T47D (cell line): Measurements from ENCODE around the gene PDSS2.
A peak's percentile ranks its signal among the peaks of the same experiment; 100 is the strongest.

ENCODE experiments used
- DNase-seq, 2 experiments: peaks; one replicate each; pipeline versions ENCODE4 v3.0.0 to v3.0.0-alpha.2; 2011 to 2012; ENCODE audit warnings: low read depth in 1 of 2, low spot score in 1 of 2
- JUND ChIP-seq: IDR thresholded peaks from 2 replicates; pipeline ENCODE4 v1.6.1; 2012; ENCODE audit warnings: low read depth
- in situ Hi-C: cut with HindIII; loops from 2 replicates; pipeline ENCODE4 v1.10.0; 2016; ENCODE audit warnings: low sequenced_read_pairs, low pct_unique_long_range_greater_than_20kb

The PDSS2 gene

GRCh38 chr6:107459283-107460082 lies at the start of gene PDSS2:
TSS of gene PDSS2 (minus strand) at chr6:107459564. CDS start at chr6:107459285, 279 bp downstream.
- in situ Hi-C loops = no loop called here
- DNase-seq = peak; percentile 69 to 96
- TF ChIP-seq JUND = no peak

GRCh38 chr6:107506145-107506544 lies 46.8 kb upstream of the PDSS2 start:
- peak in 1 of 2 experiments; percentile 22 for DNase-seq
- TF ChIP-seq JUND = no peak
- in situ Hi-C loops = no loop called here

DNA sequence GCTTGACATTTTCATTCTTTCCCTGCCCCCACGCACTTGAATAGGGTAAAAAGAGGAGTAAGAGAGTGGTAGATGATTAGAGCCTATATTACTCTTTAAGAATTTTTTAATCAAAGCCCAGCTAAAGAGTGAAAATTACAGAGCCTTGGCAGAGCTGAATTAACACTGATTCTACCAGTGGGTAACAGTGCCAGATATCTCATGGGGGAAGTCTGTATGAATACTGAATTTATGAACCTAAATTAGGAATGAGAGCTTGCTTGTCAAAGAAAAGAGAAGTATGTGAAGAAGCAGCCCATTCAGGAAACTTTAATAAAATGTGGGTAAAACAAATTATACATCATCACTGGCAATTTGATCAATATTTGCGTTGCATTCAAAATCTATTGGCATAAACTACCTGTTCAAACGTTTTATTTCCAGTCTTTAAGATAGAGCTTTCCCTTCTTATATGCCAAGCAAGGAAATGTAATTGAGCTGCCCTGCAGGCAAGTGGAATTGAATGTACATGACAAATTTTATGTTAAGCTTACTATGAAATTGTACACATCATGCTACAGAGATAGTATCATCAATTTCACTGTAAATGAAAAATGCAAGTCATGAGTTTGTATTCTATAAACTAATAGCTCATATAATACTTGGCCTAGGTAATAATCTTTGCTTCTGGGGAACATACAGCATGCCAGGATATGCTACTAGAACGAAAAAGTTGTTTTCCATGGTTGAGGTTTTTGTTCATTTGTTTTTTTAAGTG lies 45.1 kb upstream of the PDSS2 start:
- in situ Hi-C loops = no loop called here
- TF ChIP-seq JUND = no peak; the same call in 1 of the 2 replicates
- DNase-seq = no peak

DNA sequence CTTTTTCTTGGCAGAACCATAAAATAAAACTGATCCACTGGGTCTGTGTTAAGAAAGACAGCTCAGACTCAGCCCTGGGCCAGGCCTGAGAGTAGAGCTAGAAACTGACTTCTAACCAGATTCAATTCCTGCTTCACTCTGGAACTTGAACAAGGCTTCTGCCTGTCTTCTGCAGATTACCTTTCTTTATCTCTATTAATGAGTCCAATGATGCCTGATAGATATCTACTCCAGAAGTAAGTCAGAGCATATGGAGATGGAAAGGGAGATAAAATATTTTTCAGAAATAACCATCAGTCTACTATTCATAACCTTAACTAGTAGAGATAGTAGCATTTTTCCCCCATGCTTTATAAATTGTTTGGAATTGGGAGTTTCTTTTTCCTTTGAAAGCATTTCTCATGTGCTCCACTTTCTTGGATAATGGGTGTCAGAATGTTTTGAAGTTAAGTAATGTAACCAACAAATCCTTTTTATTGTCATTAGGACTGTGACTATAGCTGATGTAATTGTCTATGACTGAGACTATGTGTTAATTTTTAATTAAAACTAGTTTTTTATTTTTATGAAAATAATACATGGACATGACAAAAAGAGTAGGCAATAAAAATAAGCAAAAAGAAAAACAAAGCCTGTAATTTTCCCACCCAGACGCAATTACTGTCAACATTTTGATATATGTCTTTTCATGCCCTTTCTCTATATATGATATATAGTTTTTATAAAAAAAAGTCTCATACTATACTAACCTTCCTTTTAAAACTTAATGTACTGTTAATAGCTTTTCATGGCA lies 37.7 kb upstream of the PDSS2 start:
- DNase-seq = no peak
- TF ChIP-seq JUND = no peak
- in situ Hi-C loops = no loop called here

- TF ChIP-seq JUND = no peak
- no peak for DNase-seq
- in situ Hi-C loops = no loop called here
Measured at GRCh38 chr6:107495971-107496370, 36.6 kb upstream of the PDSS2 start.

DNA sequence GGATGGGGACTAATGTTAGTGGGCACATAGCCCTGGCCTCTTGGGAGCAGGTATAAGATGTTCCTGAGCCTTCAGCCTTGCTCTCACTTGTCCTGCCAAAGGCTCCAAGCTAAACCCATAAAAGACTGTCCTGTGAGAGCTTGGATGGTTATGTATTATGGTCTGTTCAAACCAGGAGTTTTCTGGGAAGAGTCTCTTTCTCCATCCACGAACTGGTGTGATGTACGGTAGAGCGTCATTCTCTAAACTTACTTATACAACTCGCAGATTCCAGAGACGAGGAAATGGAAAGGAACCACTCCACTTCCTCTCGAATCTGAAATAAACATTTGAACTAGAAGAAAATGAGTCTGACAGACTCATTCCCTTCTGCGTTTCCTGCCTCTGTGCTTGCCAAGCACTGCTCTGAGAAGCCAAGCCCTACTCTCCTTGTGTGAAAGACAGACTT lies 35.9 kb upstream of the PDSS2 start:
- DNase-seq = no peak
- in situ Hi-C loops = no loop called here
- no peak for TF ChIP-seq JUND

DNA sequence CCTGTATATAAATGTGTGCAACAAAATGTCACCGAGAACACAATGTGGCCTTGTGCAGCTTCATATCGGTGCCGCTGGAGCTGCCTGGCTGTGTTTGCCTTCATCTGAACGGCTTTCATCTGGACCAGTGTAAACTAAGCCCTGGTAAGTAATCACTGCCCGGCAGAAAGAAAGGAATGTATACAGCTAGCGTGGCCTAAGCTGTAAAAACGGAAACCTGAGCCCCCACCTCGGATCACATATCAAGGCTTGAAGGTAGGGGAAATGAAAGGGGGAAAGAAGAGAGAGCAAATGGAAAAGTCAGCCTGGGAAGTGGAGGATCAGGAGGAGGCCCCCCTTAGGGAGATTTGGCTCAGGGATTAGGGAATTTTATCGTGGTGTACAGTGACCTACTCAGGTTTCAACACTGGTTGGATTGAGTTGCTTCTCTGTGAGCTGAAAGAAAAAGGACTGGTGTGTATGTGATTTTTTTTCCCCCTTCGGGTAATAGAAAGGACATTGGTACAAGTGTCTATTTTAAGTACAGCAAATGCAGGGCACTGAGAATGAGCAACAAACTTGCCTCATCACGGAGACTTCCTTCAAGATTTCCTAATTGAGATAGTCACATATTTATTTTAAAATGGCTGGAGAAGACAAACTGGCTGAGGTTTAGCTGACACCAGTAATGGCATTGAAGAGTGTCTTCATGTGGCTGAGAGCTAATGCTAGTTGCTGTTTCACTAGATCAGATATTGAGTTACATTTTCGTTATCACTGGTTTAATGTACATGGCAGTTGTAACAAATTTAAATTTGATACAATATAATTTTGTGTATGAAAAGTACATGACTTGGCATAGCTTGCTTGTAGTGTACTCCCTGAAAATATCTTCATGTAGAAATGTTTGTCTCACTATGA lies 34.0 kb upstream of the PDSS2 start:
- in situ Hi-C loops = no loop called here
- TF ChIP-seq JUND = no peak
- no peak for DNase-seq

DNA sequence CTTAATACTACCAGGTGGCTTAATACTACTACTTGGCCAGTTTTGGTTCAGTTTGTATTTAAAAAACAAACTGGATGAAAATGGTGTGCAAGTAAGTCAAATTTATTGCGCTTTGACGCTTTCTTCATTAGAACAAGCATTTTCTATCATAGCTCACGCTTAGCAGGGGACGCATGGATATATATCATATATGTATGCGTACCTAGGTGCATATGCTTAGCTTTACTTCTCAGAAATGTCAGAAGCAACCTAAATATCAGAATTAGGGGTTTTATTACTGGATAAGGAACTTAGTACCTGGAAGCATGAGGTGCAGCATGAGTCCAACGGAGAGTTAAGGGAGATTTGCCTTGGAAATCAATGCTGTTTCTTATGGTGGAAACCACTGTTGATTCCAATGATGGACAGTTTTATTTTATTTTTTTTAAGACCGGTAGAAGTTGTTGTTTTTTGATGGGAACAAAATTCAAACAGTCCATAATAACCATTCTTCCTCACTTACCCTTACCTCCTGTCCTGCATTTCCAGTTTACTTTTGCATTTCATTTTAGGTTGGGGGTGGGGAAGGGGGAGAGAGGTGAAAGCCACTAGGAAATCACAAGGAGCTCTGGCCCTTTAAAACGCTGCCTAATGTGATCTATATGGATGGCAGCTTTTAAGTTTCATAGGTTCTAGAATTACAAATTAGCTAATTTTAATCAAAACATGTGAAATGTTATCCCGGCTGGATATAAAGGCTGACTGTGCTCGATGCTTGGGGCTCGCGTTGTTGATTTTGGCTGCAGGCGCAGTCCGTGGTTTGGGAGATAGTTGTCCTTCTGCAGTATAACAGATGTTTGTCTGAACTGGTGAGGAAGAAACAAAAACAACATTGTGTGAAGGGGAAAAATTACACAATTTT lies 32.6 kb upstream of the PDSS2 start:
- no peak for DNase-seq
- TF ChIP-seq JUND = no peak
- in situ Hi-C loops = no loop called here

DNA sequence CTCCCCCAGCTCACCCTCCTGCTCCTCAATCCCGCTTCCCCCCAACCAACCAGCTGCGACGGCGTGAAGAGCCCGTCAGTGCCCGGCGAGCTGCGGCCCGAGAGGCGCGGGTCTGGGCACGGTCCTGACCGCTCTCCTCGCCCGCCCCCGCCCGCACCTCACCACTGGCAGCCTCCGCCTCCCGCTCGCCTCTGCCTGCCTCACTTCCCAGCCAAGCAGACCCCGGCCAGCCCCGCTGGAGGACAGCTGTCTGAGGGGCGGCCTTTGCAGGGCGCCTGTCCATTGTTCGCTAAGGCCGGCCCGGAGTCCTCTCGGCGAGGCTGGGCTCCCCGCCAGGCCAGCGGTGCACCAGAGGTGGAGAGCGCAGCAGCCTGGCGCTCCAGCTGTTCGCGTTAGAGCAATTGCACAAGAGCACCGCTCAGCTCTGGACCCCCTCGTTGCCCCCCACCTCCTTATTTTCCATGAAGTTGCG lies 31.8 kb upstream of the PDSS2 start:
- TF ChIP-seq JUND = no peak
- in situ Hi-C loops = no loop called here
- no peak for DNase-seq

- no peak for DNase-seq
- no peak for TF ChIP-seq JUND
- in situ Hi-C loops = no loop called here
Measured at GRCh38 chr6:107490566-107491137, 31.3 kb upstream of the PDSS2 start.
